Neural cell (in vitro differentiated cells): ENCODE data around the gene DOK7.

Source experiments
- EP300 ChIP-seq: fragments of 450-650 bp; conservative IDR thresholded peaks from 2 replicates; pipeline ENCODE4 v1.6.1; 2014; ENCODE audit warnings: antibody characterized with exemption, mild to moderate bottlenecking, moderate library complexity; ENCODE audit not compliant: poor library complexity, severe bottlenecking
- EZH2 ChIP-seq: fragments of 200-600, 300-800 bp; shearing (Covaris generic), sonication (generic); IDR thresholded peaks from 2 replicates; pipeline ENCODE4 v1.6.1; 2014; ENCODE audit warnings: antibody characterized with exemption, low read length, borderline replicate concordance, mild to moderate bottlenecking; ENCODE audit not compliant: insufficient read depth, poor library complexity, severe bottlenecking
- POLR2AphosphoS5 ChIP-seq: IDR thresholded peaks from 2 replicates; pipeline ENCODE4 v1.6.1; 2012
- REST ChIP-seq: IDR thresholded peaks from 2 replicates; pipeline ENCODE4 v1.6.1; 2012; ENCODE audit warnings: borderline replicate concordance
- TF ChIP-seq, protein P1 (sequence below): fragments of 450-650 bp; IDR thresholded peaks from 2 replicates; pipeline ENCODE4 v1.5.1; 2014; ENCODE audit warnings: antibody characterized with exemption, mild to moderate bottlenecking, moderate library complexity; ENCODE audit not compliant: poor library complexity, severe bottlenecking

DNA sequence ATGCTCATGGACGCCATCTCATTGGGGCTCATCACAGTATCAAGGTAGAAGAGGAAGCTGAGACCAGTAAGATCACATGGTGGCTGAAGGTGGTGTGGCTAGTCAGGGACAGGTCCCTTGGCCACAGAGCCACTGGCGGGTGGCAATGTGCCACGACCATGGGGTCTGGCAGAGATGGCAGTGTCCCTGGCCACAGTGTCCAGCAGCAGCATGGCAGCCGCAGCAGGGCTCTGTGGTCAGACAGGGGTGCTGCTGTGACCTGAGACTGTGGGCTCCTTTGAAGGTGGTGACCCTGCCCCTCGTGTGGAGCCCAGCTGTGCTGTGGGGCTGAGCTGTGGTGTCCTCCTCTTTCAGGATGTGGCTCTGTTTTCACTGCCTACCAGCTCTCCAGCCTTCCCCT lies 2.2 kb upstream of the DOK7 start:
- TF ChIP-seq, protein P1, sequence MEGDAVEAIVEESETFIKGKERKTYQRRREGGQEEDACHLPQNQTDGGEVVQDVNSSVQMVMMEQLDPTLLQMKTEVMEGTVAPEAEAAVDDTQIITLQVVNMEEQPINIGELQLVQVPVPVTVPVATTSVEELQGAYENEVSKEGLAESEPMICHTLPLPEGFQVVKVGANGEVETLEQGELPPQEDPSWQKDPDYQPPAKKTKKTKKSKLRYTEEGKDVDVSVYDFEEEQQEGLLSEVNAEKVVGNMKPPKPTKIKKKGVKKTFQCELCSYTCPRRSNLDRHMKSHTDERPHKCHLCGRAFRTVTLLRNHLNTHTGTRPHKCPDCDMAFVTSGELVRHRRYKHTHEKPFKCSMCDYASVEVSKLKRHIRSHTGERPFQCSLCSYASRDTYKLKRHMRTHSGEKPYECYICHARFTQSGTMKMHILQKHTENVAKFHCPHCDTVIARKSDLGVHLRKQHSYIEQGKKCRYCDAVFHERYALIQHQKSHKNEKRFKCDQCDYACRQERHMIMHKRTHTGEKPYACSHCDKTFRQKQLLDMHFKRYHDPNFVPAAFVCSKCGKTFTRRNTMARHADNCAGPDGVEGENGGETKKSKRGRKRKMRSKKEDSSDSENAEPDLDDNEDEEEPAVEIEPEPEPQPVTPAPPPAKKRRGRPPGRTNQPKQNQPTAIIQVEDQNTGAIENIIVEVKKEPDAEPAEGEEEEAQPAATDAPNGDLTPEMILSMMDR, result no peak
- TF ChIP-seq REST (no peak), EP300 (no peak), POLR2AphosphoS5 (no peak), EZH2 (no peak)
